K562 (cell line): Measurements from ENCODE around the gene SOX6. TPM values are rescaled to one million over a fixed set of nuclear protein-coding genes. Genes with fewer than 3 reads are reported as not detected.

ENCODE experiments used
- ATAC-seq: fragments of 200-7000 bp; cut with Tn5 transposase; 3 replicates; pipeline ENCODE4 v1.9.1; 2020; ENCODE audit warnings: moderate library complexity
- BruUV-seq: library from RNA; stranded (reverse); fragments of 400-500 nt; replicated peaks from 2 replicates; lab custom pipeline; 2021; lab: Mats Ljungman, UMichigan
- CTCF ChIA-PET: fragments of 300-600 bp; formaldehyde crosslinking; extraction: SDS; loops from one replicate; lab custom pipeline; 2021; ENCODE audit warnings: low intra/inter-chr PET ratio; lab: Yijun Ruan, JAX
- POLR2A ChIA-PET: fragments of 300-600, 350-650 bp; sonication (Branson Sonifier 250); formaldehyde crosslinking; extraction: SDS; loops from one replicate; lab custom pipeline; 2021; ENCODE audit warnings: antibody characterized with exemption, inconsistent platforms; lab: Yijun Ruan, JAX
- DNase-seq, 4 experiments: peaks; one replicate each; pipeline versions ENCODE4 v3.0.0 to v3.0.0-alpha.2; 2011 to 2018; ENCODE audit warnings: low spot score in 3 of 4, mixed read lengths in 3 of 4; ENCODE audit errors: extremely low read depth in 1 of 4
- FAIRE-seq: peaks from 2 replicates; lab custom pipeline; 2011; peaks lifted over from hg19 to GRCh38; lab: Jason Lieb, UNC
- H2AFZ ChIP-seq: 2 replicates; pipeline ENCODE4 v1.6.0; 2011; ENCODE audit warnings: low read depth, low read length, control low read depth, inconsistent platforms
- H3K27ac ChIP-seq: fragments of 200-600 bp; 3 replicates; pipeline ENCODE4 v1.8.0; 2011; ENCODE audit warnings: low read depth, mild to moderate bottlenecking, control low read depth, inconsistent platforms, low read length, moderate library complexity, mixed read lengths; ENCODE audit errors: extremely low read depth
- H3K27me3 ChIP-seq, 2 experiments: fragments of 300-600 bp in 1 of 2; 2 replicates in 1 of 2; 3 replicates in 1 of 2; pipeline versions ENCODE4 v1.6.0 to v1.8.0; 2011; ENCODE audit warnings: inconsistent platforms in 2 of 2, low read length in 2 of 2, mild to moderate bottlenecking in 1 of 2, mixed read lengths in 1 of 2, moderate library complexity in 1 of 2; ENCODE audit not compliant: control insufficient read depth in 2 of 2, insufficient read depth in 2 of 2
- H3K36me3 ChIP-seq: fragments of 300-600 bp; 3 replicates; pipeline ENCODE4 v1.8.0; 2011; ENCODE audit warnings: mild to moderate bottlenecking, low read length, inconsistent platforms; ENCODE audit not compliant: control insufficient read depth, insufficient read depth
- H3K4me1 ChIP-seq, 2 experiments: fragments of 200-600 bp in 1 of 2; replicated peaks in 1 of 2; 2 replicates in 1 of 2; 3 replicates in 1 of 2; pipeline versions ENCODE4 v1.5.1 to v1.8.0; 2011; ENCODE audit warnings: inconsistent platforms in 2 of 2, low read length in 2 of 2, mild to moderate bottlenecking in 1 of 2, mixed read lengths in 1 of 2, moderate library complexity in 1 of 2; ENCODE audit not compliant: control insufficient read depth in 2 of 2, insufficient read depth in 2 of 2
- H3K4me2 ChIP-seq: 2 replicates; pipeline ENCODE4 v1.6.1; 2011; ENCODE audit warnings: low read length, control low read depth, inconsistent platforms, mixed read lengths; ENCODE audit not compliant: insufficient read depth
- H3K4me3 ChIP-seq: fragments of 200-600 bp; sonication (generic), shearing (Covaris generic); 2 replicates; pipeline ENCODE4 v1.5.1; 2016; ENCODE audit warnings: control low read depth, inconsistent platforms
- H3K79me2 ChIP-seq: fragments of 200-600 bp; 3 replicates; pipeline ENCODE4 v1.8.0; 2011; ENCODE audit warnings: low read length, inconsistent platforms; ENCODE audit not compliant: control insufficient read depth, insufficient read depth
- H3K9ac ChIP-seq, 2 experiments: 2 replicates each; pipeline versions ENCODE4 v1.6.0 to v1.6.1; 2011; ENCODE audit warnings: low read depth in 2 of 2, low read length in 2 of 2, control low read depth in 1 of 2, inconsistent platforms in 1 of 2, mild to moderate bottlenecking in 1 of 2, mixed read lengths in 1 of 2; ENCODE audit not compliant: insufficient read depth in 1 of 2
- H3K9me1 ChIP-seq: one replicate; pipeline ENCODE4 v1.6.0; 2011; ENCODE audit warnings: inconsistent platforms, mild to moderate bottlenecking, low read length, moderate library complexity; ENCODE audit not compliant: control insufficient read depth, insufficient read depth
- H3K9me3 ChIP-seq: replicated peaks from 2 replicates; pipeline ENCODE4 v1.5.1; 2011; ENCODE audit warnings: low read depth, low read length, inconsistent platforms; ENCODE audit not compliant: control insufficient read depth, insufficient read depth
- H4K20me1 ChIP-seq: replicated peaks from 2 replicates; pipeline ENCODE4 v1.6.1; 2011; ENCODE audit warnings: low read length, inconsistent platforms, mixed read lengths; ENCODE audit not compliant: control insufficient read depth, insufficient read depth
- HLTF ChIP-seq: fragments of 450-650 bp; IDR thresholded peaks from 2 replicates; pipeline ENCODE4 v1.6.1; 2016
- KDM4B ChIP-seq, 2 experiments: fragments of 450-650 bp in 1 of 2; sonication (generic) in 1 of 2; IDR thresholded peaks; 2 replicates each; pipeline ENCODE4 v1.6.1; 2016 to 2017; ENCODE audit warnings: borderline replicate concordance in 2 of 2, antibody characterized with exemption in 1 of 2, low read depth in 1 of 2, mild to moderate bottlenecking in 1 of 2
- MED1 ChIP-seq: sonication (generic); formaldehyde crosslinking; IDR thresholded peaks from 2 replicates; pipeline ENCODE4 v1.8.1; 2023; ENCODE audit warnings: missing genetic modification reagents, borderline replicate concordance
- PML ChIP-seq: IDR thresholded peaks from 2 replicates; pipeline ENCODE4 v1.6.1; 2012; ENCODE audit warnings: low read length, inconsistent platforms
- TAF7 ChIP-seq: fragments of 450-650 bp; IDR thresholded peaks from 2 replicates; pipeline ENCODE4 v1.6.1; 2016; ENCODE audit warnings: missing genetic modification characterization, missing compliant biosample characterization
- ZNF146 ChIP-seq: IDR thresholded peaks from one replicate; pipeline ENCODE4 v1.6.1; 2018; ENCODE audit warnings: missing compliant biosample characterization; ENCODE audit not compliant: unreplicated experiment
- ZNF384 ChIP-seq: IDR thresholded peaks from 2 replicates; pipeline ENCODE4 v1.6.1; 2012; ENCODE audit warnings: low read depth, low read length, improper control_type of control experiment
- ZNF449 ChIP-seq: fragments of 250-450 bp; sonication (Bioruptor Pico); IDR thresholded peaks from 2 replicates; pipeline ENCODE4 v1.8.0; 2022; ENCODE audit warnings: moderate library complexity, mild to moderate bottlenecking, inconsistent platforms
- ZNF639 ChIP-seq, 2 experiments: fragments of 200-800 bp in 1 of 2; sonication (Bioruptor generic) in 1 of 2; sonication (generic) in 1 of 2; formaldehyde crosslinking in 1 of 2; IDR thresholded peaks in 1 of 2; conservative IDR thresholded peaks in 1 of 2; 2 replicates each; pipeline versions ENCODE4 v1.5.0 to v1.6.1; 2016 to 2020; ENCODE audit warnings: missing compliant biosample characterization in 1 of 2, missing genetic modification characterization in 1 of 2, missing genetic modification reagents in 1 of 2
- WGBS: fragments of 100-300 bp; shearing (Covaris generic); methylation state at CpG from one replicate; pipeline ENCODE4 v1.1.6; 2016; ENCODE audit warnings: low coverage, mixed read lengths; ENCODE audit not compliant: insufficient coverage; ENCODE audit errors: missing lambda C conversion rate; 5-methylcytosine and 5-hydroxymethylcytosine counted together
- in situ Hi-C: fragments of 300-500 bp; cut with MboI; formaldehyde crosslinking; loops from 4 replicates; pipeline ENCODE4 v1.15.0; 2018; ENCODE audit warnings: inconsistent platforms, mixed read lengths
- intact Hi-C: fragments of 100-400 bp; cut with micrococcal nuclease; formaldehyde crosslinking; loops from 2 replicates; pipeline ENCODE4 v1.14.2; 2022
- polyA plus RNA-seq, 8 experiments: library from polyadenylated mRNA; depleted of rRNA in 4 of 8; stranded (reverse) in 5 of 8; unstranded in 3 of 8; fragments of >200 nt; fragmentation: Nextera tagmentation in 2 of 8; fragmentation: Illumina TruSeq in 1 of 8; extraction: Ambion mirVana in 2 of 8; extraction: Trizol in 1 of 8; gene quantifications; 2 replicates each; pipeline versions ENCODE4 v1.2.1 to v1.2.3, GENCODE V29; 2011 to 2014; ENCODE audit warnings: inconsistent platforms in 1 of 8, missing spikeins in 1 of 8
- total RNA-seq, 7 experiments: library from RNA; depleted of rRNA in 6 of 7; stranded (reverse); fragments of >200 nt in 6 of 7; fragmentation: Illumina TruSeq in 2 of 7; extraction: Trizol in 2 of 7; gene quantifications; 2 replicates each; pipeline versions ENCODE4 v1.2.1 to v1.2.3, GENCODE V29; 2011 to 2021; ENCODE audit warnings: low replicate concordance in 1 of 7
- TF ChIP-seq, protein P1 (sequence below): fragments of 450-650 bp; IDR thresholded peaks from 2 replicates; pipeline ENCODE4 v1.6.1; 2016; ENCODE audit warnings: missing biosample characterization, missing genetic modification characterization

The SOX6 gene
- total and polyA plus RNA-seq, 9 of the 15 experiments (the other 6 are each of a cell fraction or from before 2014, with no cell fraction given): 0.89 to 8.7 (median 5.7) TPM

- no TSS peak for BruUV-seq
- Histone ChIP-seq H3K9me1 (no peaks in the 10 kb centered on the region), H3K79me2 (no peaks in the 10 kb centered on the region), H3K27ac (no peak overlapping the region), H3K9me3 (no peaks in the 10 kb centered on the region), H4K20me1 (no peaks in the 10 kb centered on the region), H3K27me3 (no peaks in the 10 kb centered on the region), H2AFZ (no peak overlapping the region), H3K9ac (no peak overlapping the region), H3K36me3 (no peaks in the 10 kb centered on the region), H3K4me1 (peaks cover 0 to 15% of the 10 kb centered on the region in 2 experiments; a peak in 2 of 5 replicates), H3K4me3 (no peak overlapping the region), H3K4me2 (no peak overlapping the region)
- ChIA-PET CTCF (no interaction called here), POLR2A (no interaction called here)
- no peak for DNase-seq
- WGBS: 75% methylated on average over 5 of the region's 5 CpGs
- no peak for TF ChIP-seq ZNF449 (CRISPR knock-in tag)
- TF ChIP-seq PML: no peak
- TF ChIP-seq TAF7: no peak
- TF ChIP-seq HLTF: no peak
- TF ChIP-seq MED1 (CRISPR knock-in tag): no peak
- TF ChIP-seq KDM4B (IDR thresholded peaks at IDR 0.05; ENCODE audit: borderline replicate concordance in 2 of 2, low read depth in 1 of 2): no peak
- no peak for TF ChIP-seq ZNF639 (CRISPR knock-in tag; conservative IDR thresholded peaks at IDR 0.05 in 1 of 2, IDR thresholded peaks at IDR 0.05 in 1 of 2)
- no peak for TF ChIP-seq ZNF384
- TF ChIP-seq ZNF146 (CRISPR knock-in tag): no peak
- TF ChIP-seq, protein P1, sequence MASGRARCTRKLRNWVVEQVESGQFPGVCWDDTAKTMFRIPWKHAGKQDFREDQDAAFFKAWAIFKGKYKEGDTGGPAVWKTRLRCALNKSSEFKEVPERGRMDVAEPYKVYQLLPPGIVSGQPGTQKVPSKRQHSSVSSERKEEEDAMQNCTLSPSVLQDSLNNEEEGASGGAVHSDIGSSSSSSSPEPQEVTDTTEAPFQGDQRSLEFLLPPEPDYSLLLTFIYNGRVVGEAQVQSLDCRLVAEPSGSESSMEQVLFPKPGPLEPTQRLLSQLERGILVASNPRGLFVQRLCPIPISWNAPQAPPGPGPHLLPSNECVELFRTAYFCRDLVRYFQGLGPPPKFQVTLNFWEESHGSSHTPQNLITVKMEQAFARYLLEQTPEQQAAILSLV (tag): no peak
- intact Hi-C loops (loop anchor here (10.0 kb wide), 1 partner anchor 555 kb away; no protein-coding TSS in a partner anchor), in situ Hi-C loops (no loop called here)
- FAIRE-seq: no peak
- no peak for ATAC-seq
Observed at GRCh38 chr11:16049611-16050010, 306.7 kb downstream of the SOX6 start.
